Activated CD4-positive, alpha-beta T cell treated with anti-CD3 and anti-CD28 coated beads for 36 hours (primary cell): ENCODE data around the gene SF3B6. TPM values are rescaled to one million over a fixed set of nuclear protein-coding genes. Genes with fewer than 3 reads are reported as not detected.

ENCODE experiments used
- ATAC-seq: fragments of 200-7000 bp; cut with Tn5 transposase; one replicate; pipeline ENCODE4 v1.10.0; 2021; ENCODE audit warnings: mild to moderate bottlenecking, moderate library complexity
- CTCF ChIA-PET: fragments of 350-600 bp; sonication (Branson Sonifier 250); formaldehyde crosslinking; loops from one replicate; lab custom pipeline; 2021; ENCODE audit warnings: antibody characterized with exemption; lab: Charles Lee
- POLR2A ChIA-PET: fragments of 350-600 bp; sonication (Branson Sonifier 250); formaldehyde crosslinking; loops from one replicate; lab custom pipeline; 2021; ENCODE audit warnings: antibody characterized with exemption, inconsistent platforms; lab: Charles Lee
- DNase-seq: peaks from one replicate; pipeline ENCODE4 v3.0.0-alpha.2; 2020
- H3K27ac Mint-ChIP-seq: one replicate; pipeline ENCODE4 v1.8.0; 2021; ENCODE audit warnings: mixed read lengths
- H3K27me3 Mint-ChIP-seq: one replicate; pipeline ENCODE4 v1.8.0; 2021; ENCODE audit warnings: mixed read lengths
- H3K36me3 Mint-ChIP-seq: one replicate; pipeline ENCODE4 v1.8.0; 2021; ENCODE audit warnings: low read depth, mixed read lengths
- H3K4me1 Mint-ChIP-seq: one replicate; pipeline ENCODE4 v1.8.0; 2021; ENCODE audit warnings: mixed read lengths
- H3K4me3 Mint-ChIP-seq: one replicate; pipeline ENCODE4 v1.8.0; 2021; ENCODE audit warnings: mild to moderate bottlenecking, moderate library complexity, mixed read lengths
- H3K9me3 Mint-ChIP-seq: one replicate; pipeline ENCODE4 v1.8.0; 2021; ENCODE audit warnings: low read depth, mixed read lengths
- intact Hi-C, 2 experiments: fragments of 100-400 bp; cut with DNase I in 1 of 2; cut with micrococcal nuclease in 1 of 2; formaldehyde crosslinking; loops; one replicate each; pipeline versions ENCODE4 v1.14.2 to v1.15.1; 2022 to 2024; cut with DNase I, micrococcal nuclease
- total RNA-seq, 2 experiments: library from RNA; stranded (reverse); gene quantifications; one replicate each; pipeline ENCODE4 v1.2.3, GENCODE V29; 2021

SF3B6 gene
- total RNA-seq, 2 experiments from 2014 or later, result 128 to 143 TPM

GRCh38 chr2:24052951-24053350, 23.2 kb downstream of the SF3B6 start:
- no peak for DNase-seq
- ChIA-PET CTCF (interaction anchor here (0.6 to 1.9 kb wide), 2 partner anchors 23 to 499 kb away, joined by 3 to 8 read pairs; partner anchors contain the start of gene SF3B6), POLR2A (no interaction called here)
- intact Hi-C loops, result no loop called here
- peaks cover 4% of the 10 kb centered on the region for H3K27me3 Mint-ChIP-seq
- ATAC-seq, result no peak
- no peak overlapping the region for H3K4me3 Mint-ChIP-seq
- H3K4me1 Mint-ChIP-seq, result peaks cover 3% of the 10 kb centered on the region
- no peaks in the 10 kb centered on the region for H3K36me3 Mint-ChIP-seq
- no peaks in the 10 kb centered on the region for H3K9me3 Mint-ChIP-seq
- H3K27ac Mint-ChIP-seq, result no peak overlapping the region

- Mint-ChIP-seq H3K9me3 (no peaks in the 10 kb centered on the region), H3K36me3 (no peaks in the 10 kb centered on the region), H3K4me1 (peaks cover 9% of the 10 kb centered on the region), H3K4me3 (no peak overlapping the region), H3K27ac (no peak overlapping the region), H3K27me3 (peaks cover 7% of the 10 kb centered on the region)
- intact Hi-C loops, result no loop called here
- CTCF ChIA-PET, result interaction anchor here (1.1 to 2.6 kb wide), 5 partner anchors 8 to 124 kb away, joined by 3 to 9 read pairs (median 4); partner anchors contain the start of gene SF3B6
- POLR2A ChIA-PET, result interaction anchor here (0.6 to 0.7 kb wide), 2 partner anchors 87 to 127 kb away, joined by 3 read pairs; no protein-coding TSS in a partner anchor
- DNase-seq (no peak), ATAC-seq (no peak)
Observed at GRCh38 chr2:24051833-24052232, 24.3 kb downstream of the SF3B6 start.

GRCh38 chr2:24050041-24050979, 25.8 kb downstream of the SF3B6 start:
- peaks cover 20% of the 10 kb centered on the region for H3K4me1 Mint-ChIP-seq
- H3K9me3 Mint-ChIP-seq, result no peaks in the 10 kb centered on the region
- intact Hi-C loops, result no loop called here
- no peak overlapping the region for H3K27ac Mint-ChIP-seq
- ChIA-PET CTCF (interaction anchor here (0.6 to 2.7 kb wide), 7 partner anchors 9 to 123 kb away, joined by 3 to 18 read pairs (median 4); partner anchors contain the start of gene TP53I3), POLR2A (interaction anchor here (0.8 to 1.1 kb wide), 3 partner anchors 26 to 123 kb away, joined by 3 to 6 read pairs (median 5); partner anchors contain the start of genes ATAD2B and SF3B6)
- peaks cover 7% of the 10 kb centered on the region for H3K27me3 Mint-ChIP-seq
- DNase-seq (peak; percentile 36), ATAC-seq (no peak)
- no peaks in the 10 kb centered on the region for H3K36me3 Mint-ChIP-seq
- no peak overlapping the region for H3K4me3 Mint-ChIP-seq

- peak; percentile 15 for ATAC-seq
Observed at GRCh38 chr2:24049485-24050021, 26.6 kb downstream of the SF3B6 start, which contains the start of gene FKBP1B. FKBP1B (plus strand) TSS chr2:24049741; CDS start chr2:24049850, 109 bp downstream.

GRCh38 chr2:24048769-24049484, 27.2 kb downstream of the SF3B6 start:
- intact Hi-C loops, result loop anchor here in 1 of 2 experiments (5.0 kb wide), 1 partner anchor 107 kb away; the partner anchor contains the start of gene UBXN2A
- no peak for ATAC-seq
- peaks cover 5% of the 10 kb centered on the region for H3K27me3 Mint-ChIP-seq
- H3K4me3 Mint-ChIP-seq, result no peak overlapping the region
- H3K4me1 Mint-ChIP-seq, result peaks cover 25% of the 10 kb centered on the region
- ChIA-PET CTCF (interaction anchor here (0.5 to 2.7 kb wide), 4 partner anchors 12 to 459 kb away, joined by 3 to 18 read pairs (median 4); partner anchors contain the start of gene TP53I3), POLR2A (interaction anchor here (0.7 kb wide), 1 partner anchor 17 kb away, joined by 3 read pairs; no protein-coding TSS in a partner anchor)
- H3K27ac Mint-ChIP-seq, result no peak overlapping the region
- H3K36me3 Mint-ChIP-seq, result no peaks in the 10 kb centered on the region
- DNase-seq, result peak; percentile 21
- no peaks in the 10 kb centered on the region for H3K9me3 Mint-ChIP-seq

More at GRCh38 chr2:24049485-24050021, 26.6 kb downstream of the SF3B6 start, which contains the start of gene FKBP1B:
- Mint-ChIP-seq H3K27me3 (peaks cover 7% of the 10 kb centered on the region), H3K36me3 (no peaks in the 10 kb centered on the region), H3K4me3 (no peak within 1 kb of the TSS), H3K27ac (no peak within 1 kb of the TSS), H3K4me1 (peaks cover 25% of the 10 kb centered on the region), H3K9me3 (no peaks in the 10 kb centered on the region)
- DNase-seq, result peak; percentile 76
- ChIA-PET POLR2A (interaction anchor here (1.0 kb wide), 1 partner anchor 30 kb away, joined by 5 read pairs; no protein-coding TSS in a partner anchor), CTCF (interaction anchor here (1.0 to 2.7 kb wide), 3 partner anchors 11 to 35 kb away, joined by 4 to 18 read pairs (median 4); partner anchors contain the start of gene TP53I3)
- intact Hi-C loops, result loop anchor here in 1 of 2 experiments (5.0 kb wide), 1 partner anchor 107 kb away; the partner anchor contains the start of gene UBXN2A

- intact Hi-C loops, result loop anchor here (1.0 to 5.0 kb wide), 8 partner anchors 29 to 746 kb away; partner anchors contain the start of genes ATAD2B (in 2 of the 2), SF3B6 (in 2 of the 2), UBXN2A (in 2 of the 2) and CENPO (in 1 of the 2)
- ChIA-PET CTCF (interaction anchor here (0.8 to 2.1 kb wide), 8 partner anchors 13 to 223 kb away, joined by 3 to 14 read pairs (median 5); partner anchors contain the start of genes ATAD2B, SF3B6 and TP53I3), POLR2A (interaction anchor here (0.5 to 1.9 kb wide), 10 partner anchors 23 to 611 kb away, joined by 3 to 34 read pairs (median 5); partner anchors contain the start of genes ATAD2B, FAM228B and SF3B6)
- Mint-ChIP-seq H3K4me1 (peaks cover 25% of the 10 kb centered on the region), H3K27me3 (peaks cover 5% of the 10 kb centered on the region), H3K36me3 (peaks cover 1% of the 10 kb centered on the region), H3K4me3 (peak overlapping the region; percentile 88), H3K9me3 (no peaks in the 10 kb centered on the region), H3K27ac (no peak overlapping the region)
- ATAC-seq, result peak; percentile 3
- no peak for DNase-seq
Observed at GRCh38 chr2:24047703-24048033, 28.5 kb downstream of the SF3B6 start.

- CTCF ChIA-PET, result interaction anchor here (0.8 to 2.1 kb wide), 8 partner anchors 13 to 222 kb away, joined by 3 to 14 read pairs (median 5); partner anchors contain the start of genes ATAD2B, SF3B6 and TP53I3
- DNase-seq, result peak; percentile 97
- ATAC-seq, result peak; percentile 100
- Mint-ChIP-seq H3K9me3 (no peaks in the 10 kb centered on the region), H3K36me3 (peaks cover 1% of the 10 kb centered on the region), H3K27ac (peak within 1 kb of the TSS; percentile 91), H3K27me3 (peaks cover 5% of the 10 kb centered on the region), H3K4me3 (peak within 1 kb of the TSS; percentile 88), H3K4me1 (peaks cover 25% of the 10 kb centered on the region)
- intact Hi-C loops, result loop anchor here (1.0 to 5.0 kb wide), 8 partner anchors 29 to 746 kb away; partner anchors contain the start of genes ATAD2B (in 2 of the 2), SF3B6 (in 2 of the 2), UBXN2A (in 2 of the 2) and CENPO (in 1 of the 2)
- POLR2A ChIA-PET, result interaction anchor here (0.5 to 1.9 kb wide), 11 partner anchors 22 to 611 kb away, joined by 3 to 34 read pairs (median 5); partner anchors contain the start of genes ATAD2B, FAM228B and SF3B6
Observed at GRCh38 chr2:24046930-24047702, 29.0 kb downstream of the SF3B6 start, which contains the start of gene WDCP. WDCP (minus strand) TSS chr2:24047391; CDS start chr2:24039494, 7,897 bp downstream.

GRCh38 chr2:24046599-24046929, 29.6 kb downstream of the SF3B6 start:
- ChIA-PET POLR2A (interaction anchor here (0.6 to 1.9 kb wide), 2 partner anchors 30 to 310 kb away, joined by 4 to 34 read pairs; partner anchors contain the start of gene SF3B6), CTCF (interaction anchor here (1.8 to 2.1 kb wide), 2 partner anchors 37 to 119 kb away, joined by 12 to 14 read pairs; partner anchors contain the start of genes ATAD2B and TP53I3)
- peaks cover 1% of the 10 kb centered on the region for H3K36me3 Mint-ChIP-seq
- peaks cover 5% of the 10 kb centered on the region for H3K27me3 Mint-ChIP-seq
- intact Hi-C loops, result loop anchor here (2.0 to 5.0 kb wide), 3 partner anchors 38 to 444 kb away; partner anchors contain the start of genes NCOA1 (in 1 of the 2), TP53I3 (in 1 of the 2) and UBXN2A (in 1 of the 2)
- peak overlapping the region; percentile 88 for H3K4me3 Mint-ChIP-seq
- ATAC-seq (no peak), DNase-seq (no peak)
- peaks cover 25% of the 10 kb centered on the region for H3K4me1 Mint-ChIP-seq
- peak overlapping the region; percentile 91 for H3K27ac Mint-ChIP-seq
- H3K9me3 Mint-ChIP-seq, result no peaks in the 10 kb centered on the region
